ENCODE measurements around the gene TRIM24.

Gene TRIM24

GRCh38 chr7:138568655-138569054 is 108.6 kb downstream of the TRIM24 start:
- no peak for DNase-seq (ENCODE audit: low spot score)
- peak; percentile 33 for FAIRE-seq

GRCh38 chr7:138569418-138569817 is 109.4 kb downstream of the TRIM24 start:
- no peak for FAIRE-seq

GRCh38 chr7:138570715-138571114 is 110.7 kb downstream of the TRIM24 start:
- DNase-seq (ENCODE audit: low spot score) (no peak), FAIRE-seq (no peak)

More at GRCh38 chr7:138569418-138569817, 109.4 kb downstream of the TRIM24 start:
- DNase-seq (ENCODE audit: low spot score) = no peak

GRCh38 chr7:138573741-138574140 is 113.7 kb downstream of the TRIM24 start:
- DNase-seq (ENCODE audit: low spot score) (no peak), FAIRE-seq (no peak)

GRCh38 chr7:138575897-138576428 is 115.9 kb downstream of the TRIM24 start:
- no peak for FAIRE-seq

GRCh38 chr7:138579136-138579535 is 119.1 kb downstream of the TRIM24 start:
- DNase-seq (ENCODE audit: low spot score) = no peak
- no peak for FAIRE-seq

More at GRCh38 chr7:138575897-138576428, 115.9 kb downstream of the TRIM24 start:
- no peak for DNase-seq (ENCODE audit: low spot score)

- FAIRE-seq (no peak), DNase-seq (ENCODE audit: low spot score) (no peak)
Measured at GRCh38 chr7:138579671-138580070, 119.6 kb downstream of the TRIM24 start.

GRCh38 chr7:138581065-138581464 is 121.0 kb downstream of the TRIM24 start:
- FAIRE-seq (no peak), DNase-seq (ENCODE audit: low spot score) (no peak)

GRCh38 chr7:138584283-138584682 is 124.2 kb downstream of the TRIM24 start:
- DNase-seq (ENCODE audit: low spot score) = no peak

GRCh38 chr7:138584696-138585095 is 124.6 kb downstream of the TRIM24 start:
- FAIRE-seq = no peak
- DNase-seq (ENCODE audit: low spot score) = no peak

More at GRCh38 chr7:138584283-138584682, 124.2 kb downstream of the TRIM24 start:
- FAIRE-seq = no peak

- DNase-seq (ENCODE audit: low spot score) (no peak), FAIRE-seq (no peak)
Measured at GRCh38 chr7:138585283-138585993, 125.4 kb downstream of the TRIM24 start.

GRCh38 chr7:138587485-138587884 is 127.4 kb downstream of the TRIM24 start:
- DNase-seq (ENCODE audit: low spot score) (no peak), FAIRE-seq (no peak)

- FAIRE-seq (no peak), DNase-seq (ENCODE audit: low spot score) (no peak)
Measured at GRCh38 chr7:138588986-138589385, 128.9 kb downstream of the TRIM24 start.

GRCh38 chr7:138590154-138590553 is 130.1 kb downstream of the TRIM24 start:
- no peak for FAIRE-seq
- DNase-seq (ENCODE audit: low spot score) = no peak

GRCh38 chr7:138595454-138595853 is 135.4 kb downstream of the TRIM24 start:
- DNase-seq (ENCODE audit: low spot score) = no peak
- no peak for FAIRE-seq

- no peak for FAIRE-seq
- no peak for DNase-seq (ENCODE audit: low spot score)
Measured at GRCh38 chr7:138602451-138602850, 142.4 kb downstream of the TRIM24 start.

- peak; percentile 54 for FAIRE-seq
- peak; percentile 56 for DNase-seq (ENCODE audit: low spot score)
Measured at GRCh38 chr7:138603549-138604318, 143.7 kb downstream of the TRIM24 start.

- FAIRE-seq (no peak), DNase-seq (ENCODE audit: low spot score) (no peak)
Measured at GRCh38 chr7:138606236-138606635, 146.2 kb downstream of the TRIM24 start.

- FAIRE-seq (no peak), DNase-seq (ENCODE audit: low spot score) (no peak)
Measured at GRCh38 chr7:138607216-138608126, 147.4 kb downstream of the TRIM24 start.

- FAIRE-seq (no peak), DNase-seq (ENCODE audit: low spot score) (no peak)
Measured at GRCh38 chr7:138608275-138608674, 148.2 kb downstream of the TRIM24 start.

GRCh38 chr7:138610671-138611170 is 150.7 kb downstream of the TRIM24 start:
- FAIRE-seq = no peak

More at GRCh38 chr7:138610671-138611170, 150.7 kb downstream of the TRIM24 start:
- no peak for DNase-seq (ENCODE audit: low spot score)

Data from RCC 7860 (cell line).